H9 (cell line): ENCODE measurements around the gene SETBP1. TPM values are rescaled to one million over a fixed set of nuclear protein-coding genes. Genes with fewer than 3 reads are reported as not detected.

Experiments used
- DNase-seq: peaks from one replicate; pipeline ENCODE4 v3.0.0-alpha.2; 2017
- H2AFZ ChIP-seq: one replicate; pipeline ENCODE4 v1.6.1; 2013; ENCODE audit warnings: mild to moderate bottlenecking, low read length, control low read depth, moderate library complexity
- H2AK5ac ChIP-seq: 2 replicates; pipeline ENCODE4 v1.6.1; 2013; ENCODE audit warnings: low read length, control low read depth, mixed read lengths; ENCODE audit not compliant: insufficient read length
- H2BK120ac ChIP-seq: one replicate; pipeline ENCODE4 v1.6.1; 2013; ENCODE audit warnings: low read depth, mild to moderate bottlenecking, low read length, control low read depth, inconsistent platforms; ENCODE audit not compliant: poor library complexity, severe bottlenecking
- H2BK12ac ChIP-seq: 2 replicates; pipeline ENCODE4 v1.6.1; 2013; ENCODE audit warnings: low read length, control low read depth, mixed read lengths, low read depth; ENCODE audit not compliant: insufficient read length
- H2BK15ac ChIP-seq: 2 replicates; pipeline ENCODE4 v1.6.1; 2013; ENCODE audit warnings: low read depth, low read length, control low read depth
- H2BK20ac ChIP-seq: one replicate; pipeline ENCODE4 v1.6.1; 2013; ENCODE audit warnings: low read depth, mild to moderate bottlenecking, low read length, control low read depth, inconsistent platforms; ENCODE audit not compliant: poor library complexity, severe bottlenecking
- H2BK5ac ChIP-seq: 2 replicates; pipeline ENCODE4 v1.6.1; 2013; ENCODE audit warnings: low read length, control low read depth, mixed read lengths; ENCODE audit not compliant: insufficient read length
- H3K14ac ChIP-seq: 2 replicates; pipeline ENCODE4 v1.6.1; 2013; ENCODE audit warnings: low read length, control low read depth; ENCODE audit not compliant: insufficient read depth
- H3K18ac ChIP-seq: 2 replicates; pipeline ENCODE4 v1.6.1; 2013; ENCODE audit warnings: low read depth, mild to moderate bottlenecking, mixed read lengths, low read length, control low read depth; ENCODE audit not compliant: insufficient read length
- H3K23ac ChIP-seq: 2 replicates; pipeline ENCODE4 v1.6.1; 2013; ENCODE audit warnings: low read length, control low read depth, mixed read lengths, low read depth; ENCODE audit not compliant: insufficient read length
- H3K23me2 ChIP-seq: 2 replicates; pipeline ENCODE4 v1.6.1; 2013; ENCODE audit warnings: low read depth, mild to moderate bottlenecking, mixed read lengths, low read length, control low read depth; ENCODE audit not compliant: insufficient read length, poor library complexity, severe bottlenecking
- H3K27ac ChIP-seq: 2 replicates; pipeline ENCODE4 v1.5.1; 2013; ENCODE audit warnings: low read length, control low read depth, mixed read lengths, low read depth; ENCODE audit not compliant: insufficient read length
- H3K27me3 ChIP-seq: 2 replicates; pipeline ENCODE4 v1.6.1; 2013; ENCODE audit warnings: low read length, control low read depth, inconsistent platforms; ENCODE audit not compliant: insufficient read depth
- H3K4ac ChIP-seq: 2 replicates; pipeline ENCODE4 v1.6.1; 2013; ENCODE audit warnings: low read depth, mild to moderate bottlenecking, control low read depth, inconsistent platforms, low read length, moderate library complexity
- H3K4me1 ChIP-seq: 2 replicates; pipeline ENCODE4 v1.6.1; 2013; ENCODE audit warnings: low read length, control low read depth, inconsistent platforms; ENCODE audit not compliant: insufficient read depth
- H3K4me2 ChIP-seq: 2 replicates; pipeline ENCODE4 v1.6.1; 2013; ENCODE audit warnings: low read length, control low read depth, mixed read lengths; ENCODE audit not compliant: insufficient read length, insufficient read depth
- H3K56ac ChIP-seq: 2 replicates; pipeline ENCODE4 v1.6.1; 2013; ENCODE audit warnings: low read depth, mild to moderate bottlenecking, mixed read lengths, low read length, control low read depth; ENCODE audit not compliant: insufficient read length
- H3K79me1 ChIP-seq: 2 replicates; pipeline ENCODE4 v1.6.1; 2013; ENCODE audit warnings: low read depth, mild to moderate bottlenecking, moderate library complexity, low read length, control low read depth, inconsistent platforms; ENCODE audit not compliant: insufficient read depth, poor library complexity, severe bottlenecking
- H3K79me2 ChIP-seq: 2 replicates; pipeline ENCODE4 v1.6.1; 2013; ENCODE audit warnings: low read length, control low read depth, inconsistent platforms; ENCODE audit not compliant: insufficient read depth
- H3K9ac ChIP-seq: 2 replicates; pipeline ENCODE4 v1.6.1; 2013; ENCODE audit warnings: low read length, control low read depth, mixed read lengths; ENCODE audit not compliant: insufficient read length; ENCODE audit errors: extremely low read depth
- H3K9me3 ChIP-seq: one replicate; pipeline ENCODE4 v1.6.1; 2013; ENCODE audit warnings: low read depth, low read length, inconsistent platforms; ENCODE audit not compliant: control insufficient read depth
- H3T11ph ChIP-seq: one replicate; pipeline ENCODE4 v1.6.1; 2013; ENCODE audit warnings: mild to moderate bottlenecking, low read length, control low read depth, inconsistent platforms
- H4K20me1 ChIP-seq: one replicate; pipeline ENCODE4 v1.6.1; 2013; ENCODE audit not compliant: control insufficient read depth, insufficient read length, insufficient read depth
- H4K5ac ChIP-seq: 2 replicates; pipeline ENCODE4 v1.6.1; 2013; ENCODE audit warnings: low read depth, mild to moderate bottlenecking, mixed read lengths, low read length, control low read depth; ENCODE audit not compliant: insufficient read length
- H4K8ac ChIP-seq: replicated peaks from 2 replicates; pipeline ENCODE4 v1.6.1; 2013; ENCODE audit warnings: low read length, control low read depth, mixed read lengths, low read depth; ENCODE audit not compliant: insufficient read length
- H4K91ac ChIP-seq: 2 replicates; pipeline ENCODE4 v1.6.1; 2013; ENCODE audit warnings: low read depth, mild to moderate bottlenecking, moderate library complexity, mixed read lengths, low read length, control low read depth; ENCODE audit not compliant: insufficient read length
- H3K27ac Mint-ChIP-seq, 3 experiments: 2 replicates in 2 of 3; 3 replicates in 1 of 3; pipeline ENCODE4 v1.8.0; 2020 to 2021; ENCODE audit warnings: mixed read lengths in 3 of 3, mild to moderate bottlenecking in 1 of 3, moderate library complexity in 1 of 3
- H3K27me3 Mint-ChIP-seq: 2 replicates; pipeline ENCODE4 v1.8.0; 2021; ENCODE audit warnings: low read depth, mild to moderate bottlenecking, moderate library complexity, mixed read lengths
- H3K36me3 Mint-ChIP-seq, 3 experiments: 2 replicates in 2 of 3; 3 replicates in 1 of 3; pipeline ENCODE4 v1.8.0; 2020 to 2021; ENCODE audit warnings: low read depth in 3 of 3, mixed read lengths in 3 of 3; ENCODE audit not compliant: insufficient read depth in 1 of 3
- H3K4me1 Mint-ChIP-seq, 2 experiments: 2 replicates each; pipeline ENCODE4 v1.8.0; 2020; ENCODE audit warnings: mixed read lengths in 2 of 2
- H3K4me3 Mint-ChIP-seq, 2 experiments: 2 replicates in 1 of 2; 3 replicates in 1 of 2; pipeline ENCODE4 v1.8.0; 2020 to 2021; ENCODE audit warnings: mild to moderate bottlenecking in 2 of 2, mixed read lengths in 2 of 2, moderate library complexity in 1 of 2
- H3K9me3 Mint-ChIP-seq, 2 experiments: 2 replicates in 1 of 2; 3 replicates in 1 of 2; pipeline ENCODE4 v1.8.0; 2020; ENCODE audit warnings: mild to moderate bottlenecking in 2 of 2, mixed read lengths in 2 of 2, moderate library complexity in 1 of 2
- CTCF ChIP-seq: fragments of 200-600 bp; sonication (generic); conservative IDR thresholded peaks from 3 replicates; pipeline ENCODE4 v1.8.0; 2021; ENCODE audit warnings: antibody characterized with exemption, mild to moderate bottlenecking
- WGBS: extraction: QIAGEN DNeasy Blood & Tissue Kit; methylation state at CpG from one replicate; pipeline ENCODE4 v1.1.7; 2013; ENCODE audit warnings: missing lambda C conversion rate, low lambda C conversion rate, mixed read lengths; ENCODE audit not compliant: insufficient read length; ENCODE audit errors: extremely low coverage; 5-methylcytosine and 5-hydroxymethylcytosine counted together
- total RNA-seq: library from RNA; stranded (reverse); gene quantifications from 2 replicates; pipeline ENCODE4 v1.2.1, GENCODE V29; 2021

Gene SETBP1
- total RNA-seq, 1 experiment from 2014 or later: 4.6 TPM

- H4K20me1 ChIP-seq: no peaks in the 10 kb centered on the region
- no peak overlapping the region for H3K14ac ChIP-seq
- no CpG with 5 or more reads among the region's 4 CpGs for WGBS
- Mint-ChIP-seq H3K4me1 (peaks cover 4 to 10% of the 10 kb centered on the region in 2 experiments), H3K27ac (no peak overlapping the region; a peak in 1 of 7 replicates), H3K9me3 (no peaks in the 10 kb centered on the region), H3K27me3 (no peaks in the 10 kb centered on the region), H3K36me3 (no peaks in the 10 kb centered on the region), H3K4me3 (no peak overlapping the region)
- no peak overlapping the region for H3K27ac ChIP-seq
- H3K4me1 ChIP-seq: no peaks in the 10 kb centered on the region; the same call in 1 of the 2 replicates
- H3K23me2 ChIP-seq: no peaks in the 10 kb centered on the region
- no peak overlapping the region for H3K4me2 ChIP-seq
- DNase-seq: no peak
- H3K9ac ChIP-seq: no peak overlapping the region
- no peak overlapping the region for H2BK15ac ChIP-seq
- H3K9me3 ChIP-seq: no peaks in the 10 kb centered on the region
- H3K27me3 ChIP-seq: no peaks in the 10 kb centered on the region
- no peak overlapping the region for H3K56ac ChIP-seq
- no peaks in the 10 kb centered on the region for H3K79me1 ChIP-seq
- no peak overlapping the region for H3K4ac ChIP-seq
- H4K5ac ChIP-seq: no peak overlapping the region
- no peak overlapping the region for H3K23ac ChIP-seq
- TF ChIP-seq CTCF: no peak
- H2BK20ac ChIP-seq: no peak overlapping the region
- no peak overlapping the region for H2AFZ ChIP-seq
- no peak overlapping the region for H2AK5ac ChIP-seq
- H3K18ac ChIP-seq: no peak overlapping the region
- H2BK120ac ChIP-seq: no peak overlapping the region
- H4K91ac ChIP-seq: no peak overlapping the region
- H4K8ac ChIP-seq: no peak overlapping the region
- H3T11ph ChIP-seq: no peak overlapping the region
- no peak overlapping the region for H2BK12ac ChIP-seq
- no peaks in the 10 kb centered on the region for H3K79me2 ChIP-seq
- H2BK5ac ChIP-seq: no peak overlapping the region
Observed at GRCh38 chr18:44789710-44790109, 109.0 kb downstream of the SETBP1 start.
